NCI-H1105 treated with DMSO at 0.1 percent for 48 hours (cell line): Measurements from ENCODE around the gene PRR4.

ENCODE experiments used
- DNase-seq: peaks from one replicate; lab custom pipeline; 2025; lab: John Stamatoyannopoulos, UW

PRR4 gene, protein sequence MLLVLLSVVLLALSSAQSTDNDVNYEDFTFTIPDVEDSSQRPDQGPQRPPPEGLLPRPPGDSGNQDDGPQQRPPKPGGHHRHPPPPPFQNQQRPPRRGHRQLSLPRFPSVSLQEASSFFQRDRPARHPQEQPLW

DNA sequence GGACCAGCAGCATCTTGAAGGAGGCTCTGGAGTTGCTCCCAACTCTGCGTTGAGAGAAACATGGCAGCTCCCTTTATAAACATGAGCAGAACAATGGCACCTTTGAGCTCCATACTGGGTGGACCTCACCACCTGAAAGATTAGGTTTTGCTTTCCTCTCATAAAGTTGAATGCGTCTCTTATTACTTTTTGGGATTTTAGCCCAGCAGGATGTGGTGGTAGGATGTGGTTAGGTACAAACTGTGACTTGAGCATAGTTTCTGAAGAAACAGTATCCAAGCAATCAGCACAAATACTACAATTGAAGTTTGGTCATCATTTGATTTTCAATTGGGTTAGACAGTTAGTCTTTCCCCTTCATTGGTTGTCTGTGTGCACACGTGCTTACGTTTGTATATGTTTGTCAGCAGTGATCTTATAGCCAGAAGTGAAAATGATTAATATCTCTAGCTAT, at the start of gene PRR4:
PRR4 (minus strand) TSS at position 51 of the 454 bp plus-strand sequence; CDS start at position 13, 38 bp downstream.
- DNase-seq, result no peak

DNA sequence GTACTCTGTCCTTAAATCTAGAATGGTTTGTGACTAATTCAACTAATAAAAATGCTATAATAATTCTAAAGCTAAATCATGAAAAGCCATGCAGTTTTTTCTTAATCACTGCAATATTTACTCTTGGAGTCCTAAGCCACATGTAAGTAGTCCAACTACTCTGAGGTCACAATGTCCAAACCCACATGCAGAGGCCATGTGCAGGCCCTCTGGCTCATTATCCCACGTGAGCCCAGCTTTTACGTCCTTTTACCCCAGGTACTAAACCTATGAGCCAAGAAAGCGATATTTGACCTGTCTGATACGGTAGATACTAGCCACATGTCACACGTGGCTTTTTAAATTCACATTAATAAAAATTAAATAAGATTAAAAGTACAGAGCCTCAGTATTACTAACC, 47.6 kb upstream of the PRR4 start:
- no peak for DNase-seq

DNA sequence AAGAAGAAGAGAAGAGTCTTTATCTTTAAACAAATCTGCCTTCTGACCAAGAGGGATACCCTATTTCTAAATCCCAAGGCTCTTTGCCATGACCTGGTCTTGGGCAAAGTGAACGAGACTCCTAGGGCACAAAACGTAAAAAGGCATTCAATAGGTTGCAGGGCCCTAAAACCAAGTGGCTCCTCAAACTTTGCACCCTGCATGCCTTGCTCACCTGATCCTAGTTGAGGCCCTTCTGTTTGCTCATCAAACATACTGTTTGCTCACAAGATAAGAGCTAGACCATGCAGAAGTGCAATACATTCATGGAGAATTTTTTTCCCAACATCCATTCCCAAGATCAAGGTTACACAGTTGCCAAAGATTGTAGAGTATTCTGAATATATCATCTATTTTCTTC, 42.7 kb upstream of the PRR4 start:
- no peak for DNase-seq

DNA sequence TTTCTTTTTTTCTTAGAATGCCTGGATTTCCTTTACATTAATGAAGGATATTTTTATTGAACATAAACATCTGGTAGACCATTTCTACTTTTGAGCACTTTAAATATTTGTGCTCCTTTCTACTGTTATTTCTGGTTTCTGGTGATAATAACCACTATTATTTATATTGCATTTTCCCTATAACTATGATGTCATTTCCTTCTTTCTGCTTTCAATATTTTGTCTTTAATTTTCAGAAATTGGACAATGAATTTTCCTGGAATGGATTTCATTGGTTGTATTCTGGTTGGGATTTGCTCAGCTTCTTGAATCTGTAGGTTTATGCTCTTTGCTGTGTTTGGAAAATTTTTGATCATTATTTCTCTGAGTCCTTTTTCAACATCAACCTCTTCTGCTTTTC, 40.0 kb upstream of the PRR4 start:
- no peak for DNase-seq

DNA sequence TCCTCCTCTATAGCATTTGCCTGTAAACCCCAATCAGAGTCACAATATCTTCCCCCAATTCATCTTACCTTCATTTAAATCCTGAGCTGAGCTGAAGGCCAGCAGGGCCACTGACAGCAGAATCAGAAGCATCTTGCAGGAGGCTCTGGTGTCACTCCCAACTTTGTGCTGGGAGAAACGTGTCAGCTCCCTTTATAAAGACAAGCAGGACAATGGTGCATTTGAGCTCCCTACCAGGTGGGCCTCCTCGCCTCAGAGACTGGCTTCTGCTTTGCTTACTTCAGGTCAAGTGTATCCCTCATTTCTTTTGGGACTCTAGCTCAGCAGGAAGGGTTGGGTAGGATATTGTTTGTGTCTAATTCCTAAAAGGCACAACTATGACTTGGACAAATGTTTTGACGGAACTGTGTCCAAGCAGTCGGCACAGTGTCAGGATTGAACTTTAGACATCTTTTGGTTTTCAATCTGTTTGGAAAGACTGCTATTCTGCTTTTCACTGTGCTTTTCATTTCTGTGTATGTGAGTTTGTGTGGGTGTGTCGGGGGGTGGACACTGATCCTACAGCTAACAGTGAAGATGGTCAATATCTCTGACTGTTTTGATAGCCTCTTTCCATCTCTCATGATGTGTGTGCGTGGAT, 34.9 kb upstream of the PRR4 start, which contains the start of gene PRH1:
PRH1 (minus strand) TSS at position 170 of the 640 bp plus-strand sequence; CDS start at position 132, 38 bp downstream.
- DNase-seq, result no peak

DNA sequence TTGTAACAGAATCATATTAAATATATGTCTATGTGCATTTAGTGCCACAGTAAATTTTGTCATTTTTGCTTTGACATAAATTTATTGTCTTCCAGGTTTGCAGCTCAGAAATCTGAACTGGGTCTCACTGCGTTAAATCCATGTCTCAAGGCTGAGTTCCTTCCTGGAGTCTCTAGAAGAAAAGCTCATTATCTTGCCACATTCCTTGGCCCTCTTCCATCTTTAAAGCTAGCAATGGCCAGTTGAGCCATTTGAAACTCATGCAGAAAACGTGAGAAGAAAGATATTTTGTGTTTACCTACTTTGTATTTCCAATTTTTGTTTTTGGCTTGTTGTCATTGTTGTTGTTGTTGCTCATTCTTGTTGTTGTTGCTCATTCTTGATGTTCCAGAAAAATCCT, 24.1 kb upstream of the PRR4 start:
- no peak for DNase-seq

DNA sequence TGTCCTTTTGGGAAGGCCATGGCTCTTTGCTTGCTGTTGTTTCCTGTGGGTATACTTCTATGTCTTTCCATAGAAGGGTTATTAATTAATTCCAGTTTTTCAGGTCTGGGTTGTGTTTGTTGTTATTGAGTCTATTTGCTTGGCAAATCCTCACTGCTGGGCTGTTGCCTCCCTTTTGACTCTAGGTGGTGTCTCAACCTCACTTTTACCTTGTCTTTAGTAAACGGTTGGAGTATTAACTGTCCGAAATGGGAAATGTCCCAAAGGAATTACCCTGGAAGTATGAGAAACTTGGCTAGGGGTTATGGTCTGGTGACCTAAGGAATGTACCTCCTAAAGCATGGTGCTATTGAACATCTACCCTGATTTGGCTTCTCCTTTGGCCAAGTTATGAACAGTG, 18.1 kb upstream of the PRR4 start:
- no peak for DNase-seq

DNA sequence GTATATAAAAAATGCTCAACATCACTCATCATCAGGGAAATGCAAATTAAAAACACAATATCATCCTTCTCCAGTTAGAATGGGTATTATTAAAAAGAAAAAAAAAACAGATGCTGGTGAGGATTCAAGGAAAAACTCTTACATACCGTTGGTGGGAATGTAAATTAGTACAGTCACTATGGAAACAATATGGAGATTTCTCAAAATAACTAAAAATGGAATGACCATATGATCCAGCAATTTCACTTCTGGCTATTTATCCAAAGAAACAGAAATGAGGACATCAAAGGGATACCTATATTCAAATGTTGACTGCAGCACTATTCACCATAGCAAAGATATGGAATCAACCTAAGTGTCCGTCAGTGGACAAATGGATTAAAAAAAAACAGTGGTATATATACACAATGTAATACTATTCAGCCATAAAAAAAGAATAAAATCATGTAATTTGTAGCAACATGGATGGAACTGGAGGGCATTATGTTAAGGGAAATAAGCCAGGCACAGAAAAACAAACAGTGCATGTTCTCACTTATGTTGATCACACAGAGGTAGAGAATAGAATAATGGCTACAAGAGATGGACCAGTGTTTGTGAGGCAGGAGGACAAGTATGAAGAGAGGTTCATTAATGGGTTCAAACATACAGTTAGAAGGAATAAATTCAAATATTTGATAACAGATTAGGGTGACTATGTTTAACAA, 14.4 kb upstream of the PRR4 start:
- DNase-seq, result no peak

DNA sequence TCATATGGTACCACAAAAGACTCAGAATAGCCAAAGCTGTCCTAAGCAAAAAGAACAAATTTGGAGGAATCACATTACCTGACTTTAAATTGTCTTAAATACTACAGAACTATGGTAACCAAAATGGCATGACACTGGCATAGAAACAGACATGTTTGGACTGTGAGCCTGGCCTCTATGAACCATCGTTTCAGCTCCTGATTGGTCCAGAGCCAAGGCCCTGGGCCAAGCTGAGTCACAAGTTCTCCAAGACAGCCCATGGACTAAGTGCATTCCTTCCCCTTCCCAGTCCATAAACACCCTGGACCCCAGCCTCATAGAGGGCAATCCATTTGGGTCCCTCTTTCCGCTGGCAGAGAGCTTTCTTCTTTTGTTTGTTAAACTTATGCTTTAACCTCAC, 12.1 kb upstream of the PRR4 start:
- no peak for DNase-seq

DNA sequence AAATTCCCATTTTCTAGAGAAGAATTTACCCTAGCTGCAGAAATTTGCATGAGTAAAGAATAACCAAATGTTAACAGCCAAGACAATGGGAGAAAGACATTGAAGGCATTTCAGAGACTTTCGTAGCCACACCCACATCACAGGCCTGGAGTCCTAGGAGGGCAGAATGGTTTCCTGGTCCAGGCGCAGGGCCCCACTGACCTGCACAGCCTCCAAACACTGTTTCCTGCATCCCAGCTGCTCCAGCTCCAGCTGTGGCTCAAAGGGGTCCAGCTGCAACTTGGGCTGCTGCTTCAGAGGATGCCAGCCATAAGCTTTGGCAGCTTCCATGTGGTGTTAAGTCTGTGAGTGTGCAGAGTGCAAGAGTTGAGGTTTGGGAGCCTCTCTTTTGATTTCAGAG, 6.5 kb upstream of the PRR4 start:
- no peak for DNase-seq

DNA sequence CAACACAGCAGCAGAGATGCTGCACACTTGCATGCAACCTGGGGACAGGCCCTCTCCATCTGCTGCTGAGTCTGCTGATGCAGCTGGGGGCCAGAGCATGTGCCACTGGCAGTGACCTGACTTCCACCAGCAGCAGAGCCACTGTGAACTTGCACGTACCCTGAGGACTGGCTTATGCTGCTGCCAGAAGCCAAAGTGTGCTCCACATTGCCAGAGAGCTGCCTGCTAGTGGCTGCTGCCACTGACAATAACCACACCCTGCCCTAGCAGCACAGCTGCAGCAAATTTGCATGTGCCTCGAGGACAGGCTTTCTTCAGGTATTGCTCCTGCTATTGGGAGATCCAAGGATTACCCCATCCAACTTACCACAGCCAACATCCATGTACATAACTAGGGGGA, 4.5 kb upstream of the PRR4 start:
- DNase-seq, result no peak

DNA sequence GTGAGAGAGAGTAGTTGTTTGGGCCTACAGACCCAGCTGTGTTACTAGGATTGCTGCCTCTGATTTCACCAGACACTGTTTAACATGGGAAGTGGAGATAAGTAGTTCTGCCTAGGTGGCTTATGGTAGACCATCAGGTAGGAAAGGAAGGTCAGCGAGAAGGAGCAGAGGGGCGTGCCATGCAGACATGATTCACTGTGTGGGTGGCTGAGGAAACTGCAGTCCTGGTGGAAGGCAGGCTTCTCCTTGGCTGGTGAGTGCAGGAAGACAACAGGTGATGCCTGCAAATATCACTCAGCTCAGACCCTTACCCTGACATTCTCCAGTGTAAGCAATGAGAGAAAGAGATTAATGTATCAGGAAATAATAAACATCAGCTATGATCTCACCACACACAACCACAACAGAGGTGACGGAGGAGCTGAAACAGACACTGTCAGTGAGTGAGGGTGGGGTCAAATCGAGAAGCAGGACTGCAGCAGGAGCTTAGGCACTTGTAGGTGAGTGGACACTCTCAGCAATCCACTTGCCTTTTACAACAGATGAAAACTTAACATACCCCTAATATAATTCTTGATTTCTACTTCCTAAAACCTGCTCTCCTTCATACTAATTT, 2.1 kb upstream of the PRR4 start:
- DNase-seq, result no peak

DNA sequence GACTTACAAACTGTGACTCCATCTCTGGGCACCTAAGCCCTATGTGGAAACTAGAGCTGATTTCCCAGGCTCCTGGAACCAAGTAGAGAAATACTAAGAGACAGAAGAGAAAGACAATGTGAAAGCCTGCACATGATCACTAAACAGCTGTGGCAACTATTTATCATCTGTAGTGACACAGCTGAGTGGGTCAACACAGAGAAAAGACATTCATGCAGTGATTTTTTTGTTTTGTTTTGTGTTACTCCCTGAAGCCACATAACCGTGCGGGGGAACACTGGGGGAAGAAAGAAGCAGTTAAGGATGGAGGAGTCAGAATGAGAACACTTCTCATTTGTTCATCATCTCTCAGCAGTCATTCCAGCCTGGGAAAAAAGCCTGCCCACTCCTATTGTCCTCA, 1.5 kb downstream of the PRR4 start:
- no peak for DNase-seq

DNA sequence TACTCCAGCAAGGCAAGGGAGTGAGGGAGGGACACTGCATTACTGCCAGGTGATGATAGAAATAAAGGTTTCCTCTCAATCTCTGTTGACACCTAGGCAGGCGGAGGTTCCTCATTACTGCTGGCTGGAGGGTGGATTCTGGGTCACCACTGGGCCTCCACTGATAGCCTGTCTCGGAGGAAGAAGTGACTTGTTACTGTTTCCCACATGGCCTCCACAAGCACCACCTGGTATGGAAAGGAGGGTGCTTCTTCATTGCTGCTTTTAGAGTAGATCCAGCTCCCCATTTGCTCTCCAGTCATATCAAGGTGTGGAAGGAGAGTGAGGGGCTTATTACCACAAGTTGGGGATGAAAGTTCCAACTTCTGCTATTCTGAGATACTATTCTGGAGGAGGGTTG, 6.4 kb downstream of the PRR4 start:
- DNase-seq, result no peak

DNA sequence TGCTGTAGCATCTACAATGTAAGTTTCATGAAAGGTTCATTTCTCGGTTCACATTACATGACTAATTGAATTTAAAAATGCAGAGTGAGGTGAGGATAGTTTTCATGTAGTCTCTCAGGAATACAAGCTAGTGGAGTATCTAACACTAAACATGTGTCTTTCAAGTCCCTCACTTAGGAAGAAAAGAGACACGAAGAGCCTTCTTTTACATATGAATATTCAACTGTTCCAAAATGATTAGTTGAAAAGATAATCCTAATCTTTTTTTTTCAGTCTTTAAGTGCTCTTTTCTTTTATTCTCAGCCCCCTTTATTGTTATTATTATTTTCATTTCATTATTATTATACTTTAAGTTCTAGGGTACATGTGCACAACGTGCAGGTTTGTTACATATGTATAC, 10.8 kb downstream of the PRR4 start:
- no peak for DNase-seq

DNA sequence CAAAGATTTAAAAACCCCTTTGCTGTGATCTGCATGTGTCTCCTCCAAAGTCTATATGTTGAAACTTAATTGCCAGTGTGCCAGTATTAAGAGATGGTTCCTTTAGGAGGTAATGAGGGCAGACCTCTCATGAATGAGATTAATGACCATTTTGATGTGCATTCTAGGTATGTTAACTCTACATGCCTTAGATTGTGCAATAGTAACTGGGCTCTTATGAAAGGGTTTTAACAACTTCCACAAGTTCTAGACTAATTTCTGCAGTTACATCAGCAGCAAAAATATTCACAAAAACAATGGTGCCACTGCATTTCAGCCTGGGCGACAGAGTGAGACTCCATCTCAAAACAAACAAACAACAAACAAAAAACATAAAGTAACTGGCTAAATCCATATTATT, 19.3 kb downstream of the PRR4 start:
- DNase-seq, result no peak

DNA sequence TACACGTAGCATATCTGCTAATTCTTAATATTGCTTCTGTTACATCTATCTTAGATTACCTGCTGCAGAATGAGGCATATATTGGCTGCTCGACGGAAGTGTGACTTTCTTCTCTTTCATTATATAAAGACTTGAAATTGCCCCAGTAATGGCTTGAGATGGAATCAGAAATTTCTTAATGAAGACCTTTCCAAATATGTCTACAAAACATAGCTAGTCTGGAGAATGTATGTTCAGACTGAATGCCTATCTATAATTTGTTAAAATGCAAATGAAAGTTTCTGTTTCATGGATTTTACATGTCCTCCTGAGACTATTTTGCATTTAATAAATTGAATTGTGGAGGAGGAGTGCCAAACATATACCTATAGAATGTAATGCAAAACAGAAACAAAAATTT, 23.0 kb downstream of the PRR4 start, which contains the start of gene TAS2R10:
TAS2R10 (minus strand) TSS at position 101 of the 400 bp plus-strand sequence; CDS start at position 12, 89 bp downstream.
- no peak for DNase-seq

DNA sequence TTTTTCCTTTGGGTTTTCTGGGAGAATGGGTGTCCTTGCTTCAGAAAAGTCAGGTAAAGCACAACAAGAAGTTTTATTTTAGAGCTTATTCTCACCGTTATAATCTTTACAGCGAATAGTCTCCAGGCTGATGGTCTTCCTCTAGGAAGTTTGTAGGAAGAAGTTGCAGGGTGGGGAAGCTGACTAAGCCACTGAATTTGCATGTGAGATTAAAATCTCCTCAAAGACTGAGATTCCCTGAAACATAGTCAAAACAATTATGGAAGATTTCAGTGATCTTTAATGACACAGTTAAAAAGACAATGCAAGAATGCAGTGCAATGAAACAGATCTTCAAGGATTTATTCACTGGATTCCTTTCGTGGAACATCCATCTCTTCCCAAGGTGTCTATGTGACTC, 24.3 kb downstream of the PRR4 start:
- no peak for DNase-seq

DNA sequence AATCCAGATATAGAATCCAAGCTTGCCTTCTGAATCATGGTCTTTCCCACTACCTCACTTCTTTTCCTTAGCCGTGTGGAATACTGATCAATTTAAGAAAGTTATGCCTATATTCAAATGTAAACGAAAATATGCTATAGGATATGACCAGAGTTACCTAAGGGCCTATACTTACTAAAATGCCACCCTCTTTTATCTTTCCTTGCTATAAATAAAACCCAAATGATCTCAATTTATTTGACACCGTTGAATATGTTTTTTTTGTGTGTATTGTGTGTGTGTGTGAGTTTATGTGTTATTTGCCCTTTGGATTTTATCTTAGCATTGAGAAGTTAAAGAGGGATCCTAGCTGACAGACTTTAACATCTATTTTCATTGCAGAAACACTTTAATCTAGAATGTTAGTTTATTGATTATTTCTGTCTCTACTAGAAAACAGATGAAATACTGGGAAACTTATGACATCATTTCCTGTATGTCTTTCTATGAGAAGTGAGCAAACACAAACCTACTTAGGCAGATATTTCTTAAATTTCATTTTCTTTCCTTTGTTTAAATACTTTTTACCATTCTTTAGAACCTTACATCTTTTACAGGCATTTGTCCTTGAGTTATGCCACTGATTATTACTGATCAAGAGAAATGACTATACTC, 37.3 kb downstream of the PRR4 start:
- no peak for DNase-seq

DNA sequence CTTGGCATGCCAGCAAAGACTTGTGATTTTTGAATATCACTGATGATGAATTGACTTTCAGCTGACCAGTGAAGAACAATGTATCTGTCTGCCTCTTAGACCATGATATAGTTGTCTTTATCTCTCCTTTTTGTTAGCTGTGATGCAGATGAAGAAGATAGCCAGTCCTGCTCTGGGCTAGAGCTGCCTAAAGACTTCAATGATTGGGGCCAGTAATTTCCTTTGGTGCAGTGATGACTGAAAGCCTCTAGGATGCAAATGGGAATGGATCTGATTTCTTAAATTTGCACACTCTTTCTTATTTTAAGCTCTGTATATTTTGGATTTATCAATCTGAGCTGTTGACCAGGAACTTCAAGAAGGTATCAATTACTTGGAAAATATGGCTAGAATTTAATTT, 39.2 kb downstream of the PRR4 start, which contains the start of gene TAS2R9:
TAS2R9 (minus strand) TSS at position 101 of the 400 bp plus-strand sequence; CDS start at position 8, 93 bp downstream.
- no peak for DNase-seq

DNA sequence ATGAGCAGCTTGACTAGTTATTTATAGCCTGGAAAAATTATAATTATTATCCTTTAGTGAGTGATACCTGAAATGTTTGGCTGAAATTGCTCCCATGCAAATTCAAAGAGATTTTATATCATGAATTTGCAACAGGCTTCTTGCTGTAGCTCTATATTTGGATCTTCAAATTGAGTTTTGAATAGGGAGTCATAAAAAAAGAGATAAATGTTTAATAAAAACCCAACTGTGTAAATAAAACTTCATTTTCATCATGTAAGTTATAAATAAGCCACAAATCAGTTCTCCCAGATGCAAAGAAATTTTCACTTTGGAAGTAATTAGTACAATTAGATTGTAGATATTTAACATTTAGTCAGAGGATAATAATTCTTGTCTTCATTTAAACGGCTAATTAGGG, 42.1 kb downstream of the PRR4 start, which contains the start of gene TAS2R8:
TAS2R8 (minus strand) TSS at position 101 of the 400 bp plus-strand sequence. CDS start 306 bp downstream, outside the sequence.
- DNase-seq, result no peak

DNA sequence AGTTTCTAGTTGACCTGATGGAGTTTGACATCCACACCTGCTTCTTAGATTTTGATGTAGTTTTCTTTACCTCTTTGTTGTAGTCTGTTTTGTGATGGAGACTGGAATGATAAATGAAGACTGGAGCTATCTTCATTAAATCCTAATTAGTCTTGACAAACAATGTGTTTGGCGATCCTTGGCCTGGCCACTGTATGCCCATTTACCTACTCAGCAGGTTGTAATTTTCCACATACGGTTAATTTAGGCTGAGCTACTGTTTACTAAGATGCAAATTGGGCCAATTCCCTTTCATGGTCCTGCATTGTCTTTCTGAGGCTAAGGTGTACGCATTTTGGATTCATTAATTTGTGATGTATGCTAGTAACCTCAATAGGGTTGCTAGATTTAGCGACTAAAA, 46.7 kb downstream of the PRR4 start, which contains the start of gene TAS2R7:
TAS2R7 (minus strand) TSS at position 41 of the 400 bp plus-strand sequence. CDS start 57 bp downstream, outside the sequence.
- peak; percentile 8 for DNase-seq
